Stimulated activated CD4-positive, alpha-beta T cell treated with anti-CD3 and anti-CD28 coated beads, Interleukin-4, amount 100 ng/mL, for 24 hours (primary cell): ENCODE measurements around the gene RAB11FIP4.

Source experiments
- DNase-seq: peaks from one replicate; pipeline ENCODE4 v3.0.0-alpha.2; 2020

RAB11FIP4 gene

GRCh38 chr17:31527606-31528005 is 136.1 kb downstream of the RAB11FIP4 start:
- DNase-seq: no peak

- DNase-seq: no peak
Measured at GRCh38 chr17:31528291-31528874, 136.9 kb downstream of the RAB11FIP4 start.

- DNase-seq: no peak
Measured at GRCh38 chr17:31529841-31530251, 138.4 kb downstream of the RAB11FIP4 start.

GRCh38 chr17:31530391-31530985 is 139.0 kb downstream of the RAB11FIP4 start:
- DNase-seq: no peak

GRCh38 chr17:31531336-31531980 is 140.0 kb downstream of the RAB11FIP4 start:
- no peak for DNase-seq

- DNase-seq: no peak
Measured at GRCh38 chr17:31532081-31532480, 140.6 kb downstream of the RAB11FIP4 start.

- no peak for DNase-seq
Measured at GRCh38 chr17:31532526-31532925, 141.1 kb downstream of the RAB11FIP4 start.

- peak; percentile 51 for DNase-seq
Measured at GRCh38 chr17:31533546-31534155, 142.2 kb downstream of the RAB11FIP4 start.

GRCh38 chr17:31534223-31534888 is 142.9 kb downstream of the RAB11FIP4 start:
- no peak for DNase-seq

- DNase-seq: peak; percentile 47
Measured at GRCh38 chr17:31535581-31535981, 144.1 kb downstream of the RAB11FIP4 start.

GRCh38 chr17:31536451-31536850 is 145.0 kb downstream of the RAB11FIP4 start:
- DNase-seq: no peak

- DNase-seq: no peak
Measured at GRCh38 chr17:31537565-31538011, 146.1 kb downstream of the RAB11FIP4 start.

- DNase-seq: no peak
Measured at GRCh38 chr17:31538080-31538762, 146.7 kb downstream of the RAB11FIP4 start.

- no peak for DNase-seq
Measured at GRCh38 chr17:31540602-31541307, 149.3 kb downstream of the RAB11FIP4 start.

- no peak for DNase-seq
Measured at GRCh38 chr17:31541559-31541958, 150.1 kb downstream of the RAB11FIP4 start.

GRCh38 chr17:31544186-31544585 is 152.7 kb downstream of the RAB11FIP4 start:
- DNase-seq: no peak

- no peak for DNase-seq
Measured at GRCh38 chr17:31546650-31547049, 155.2 kb downstream of the RAB11FIP4 start.

- DNase-seq: no peak
Measured at GRCh38 chr17:31548709-31549108, 157.2 kb downstream of the RAB11FIP4 start.

- DNase-seq: no peak
Measured at GRCh38 chr17:31549121-31549524, 157.6 kb downstream of the RAB11FIP4 start.

GRCh38 chr17:31549525-31550388 is 158.3 kb downstream of the RAB11FIP4 start:
- peak; percentile 94 for DNase-seq
